HepG2 (cell line): ENCODE measurements around the gene MFRP. TPM values are rescaled to one million over a fixed set of nuclear protein-coding genes. Genes with fewer than 3 reads are reported as not detected.

Source experiments
- DMAP1 ChIP-seq: IDR thresholded peaks from 2 replicates; pipeline ENCODE4 v1.6.1; 2016
- DNMT1 ChIP-seq: sonication (generic); formaldehyde crosslinking; IDR thresholded peaks from 2 replicates; pipeline ENCODE4 v1.5.1; 2020; ENCODE audit warnings: mild to moderate bottlenecking, missing genetic modification reagents
- ELF1 ChIP-seq: sonication (generic); formaldehyde crosslinking; IDR thresholded peaks from 2 replicates; pipeline ENCODE4 v1.4.0; 2020; ENCODE audit warnings: missing genetic modification reagents
- FOXK1 ChIP-seq: sonication (generic); formaldehyde crosslinking; IDR thresholded peaks from 2 replicates; pipeline ENCODE4 v1.4.0; 2020; ENCODE audit warnings: low read depth, missing genetic modification reagents, borderline replicate concordance
- HOXA3 ChIP-seq: sonication (generic); formaldehyde crosslinking; IDR thresholded peaks from 2 replicates; pipeline ENCODE4 v1.5.0; 2020; ENCODE audit warnings: missing genetic modification reagents
- LCORL ChIP-seq, 2 experiments: fragments of 450-650 bp in 1 of 2; sonication (generic) in 1 of 2; formaldehyde crosslinking in 1 of 2; IDR thresholded peaks; 2 replicates each; pipeline versions ENCODE4 v1.5.0 to v1.6.1; 2017 to 2020; ENCODE audit warnings: antibody characterized with exemption in 1 of 2, missing genetic modification reagents in 1 of 2
- NR2F6 ChIP-seq, 2 experiments: IDR thresholded peaks; 2 replicates each; pipeline ENCODE4 v1.6.1; 2016; ENCODE audit warnings: antibody characterized with exemption in 1 of 2, mild to moderate bottlenecking in 1 of 2
- POLR2AphosphoS5 ChIP-seq: IDR thresholded peaks from 2 replicates; pipeline ENCODE4 v1.6.1; 2012; ENCODE audit warnings: low read depth, low read length
- REPIN1 ChIP-seq: sonication (generic); formaldehyde crosslinking; IDR thresholded peaks from 2 replicates; pipeline ENCODE4 v1.8.0; 2022; ENCODE audit warnings: missing genetic modification reagents, low read depth, mild to moderate bottlenecking, borderline replicate concordance
- SAFB2 ChIP-seq: sonication (generic); formaldehyde crosslinking; IDR thresholded peaks from 2 replicates; pipeline ENCODE4 v1.5.1; 2020; ENCODE audit warnings: missing genetic modification reagents, low read depth, mild to moderate bottlenecking, borderline replicate concordance
- SRY ChIP-seq: sonication (generic); formaldehyde crosslinking; IDR thresholded peaks from 2 replicates; pipeline ENCODE4 v1.8.0; 2022; ENCODE audit warnings: mild to moderate bottlenecking, missing genetic modification reagents
- ZFX ChIP-seq: sonication (generic); formaldehyde crosslinking; IDR thresholded peaks from 2 replicates; pipeline ENCODE4 v1.4.0; 2020; ENCODE audit warnings: mild to moderate bottlenecking, low read depth, missing genetic modification reagents, moderate library complexity
- ZMYM3 ChIP-seq: sonication (generic); formaldehyde crosslinking; IDR thresholded peaks from 2 replicates; pipeline ENCODE4 v1.5.1; 2020; ENCODE audit warnings: mild to moderate bottlenecking, missing genetic modification reagents
- ZNF143 ChIP-seq: sonication (generic); formaldehyde crosslinking; IDR thresholded peaks from 2 replicates; pipeline ENCODE4 v1.4.0; 2020; ENCODE audit warnings: missing genetic modification reagents
- ZNF263 ChIP-seq: sonication (generic); formaldehyde crosslinking; IDR thresholded peaks from 2 replicates; pipeline ENCODE4 v1.4.0; 2020; ENCODE audit warnings: missing genetic modification reagents
- ZNF280B ChIP-seq: sonication (generic); formaldehyde crosslinking; IDR thresholded peaks from 2 replicates; pipeline ENCODE4 v1.5.0; 2020; ENCODE audit warnings: missing genetic modification reagents, mild to moderate bottlenecking, borderline replicate concordance
- ZNF33B ChIP-seq: sonication (generic); formaldehyde crosslinking; IDR thresholded peaks from 2 replicates; pipeline ENCODE4 v1.5.1; 2020; ENCODE audit warnings: mild to moderate bottlenecking, missing genetic modification reagents
- ZNF407 ChIP-seq: sonication (generic); formaldehyde crosslinking; IDR thresholded peaks from one replicate; pipeline ENCODE4 v1.5.1; 2020; ENCODE audit warnings: mild to moderate bottlenecking, missing genetic modification reagents; ENCODE audit errors: not compliant biosample characterization
- polyA plus RNA-seq, 8 experiments: library from polyadenylated mRNA; depleted of rRNA in 3 of 8; stranded (reverse) in 7 of 8; unstranded in 1 of 8; fragments of >200 nt; fragmentation: Illumina TruSeq in 4 of 8; extraction: Trizol in 4 of 8; gene quantifications; 2 replicates each; pipeline versions ENCODE4 v1.2.1 to v1.2.3, GENCODE V29; 2011 to 2016; ENCODE audit warnings: low read depth in 4 of 8, missing spikeins in 1 of 8, mixed read lengths in 1 of 8; ENCODE audit not compliant: insufficient read depth in 1 of 8
- total RNA-seq, 5 experiments: library from RNA; depleted of rRNA; stranded (reverse); fragments of >200 nt; fragmentation: Illumina TruSeq; extraction: Trizol; gene quantifications; 2 replicates each; pipeline ENCODE4 v1.2.3, GENCODE V29; 2016; ENCODE audit warnings: low read depth in 1 of 5

MFRP gene
- total and polyA plus RNA-seq, 2 of the 13 experiments (the other 11 are each of a cell fraction or from before 2014, with no cell fraction given), result not detected

- TF ChIP-seq ELF1 (CRISPR knock-in tag) (peak; percentile 45; the same call in 1 of the 2 replicates), ZFX (peak; percentile 37), REPIN1 (CRISPR knock-in tag) (no peak), DMAP1 (CRISPR knock-in tag) (peak; percentile 31; the same call in 1 of the 2 replicates), ZNF407 (CRISPR knock-in tag) (peak; percentile 59), SRY (CRISPR knock-in tag) (0 out of 2 replicates have a peak, but pooled peaks have one; percentile 29), LCORL (IDR thresholded peaks at IDR 0.05) (no peak), LCORL (CRISPR knock-in tag; IDR thresholded peaks at IDR 0.05) (peak; percentile 58; the same call in 1 of the 2 replicates), ZNF143 (CRISPR knock-in tag) (no peak), ZMYM3 (CRISPR knock-in tag) (no peak), ZNF280B (CRISPR knock-in tag) (peak; percentile 72; the same call in 1 of the 2 replicates), SAFB2 (CRISPR knock-in tag) (no peak), ZNF263 (no peak), HOXA3 (CRISPR knock-in tag) (0 out of 2 replicates have a peak, but pooled peaks have one; percentile 21), FOXK1 (CRISPR knock-in tag) (no peak), DNMT1 (no peak), POLR2AphosphoS5 (0 out of 2 replicates have a peak, but pooled peaks have one; percentile 28), ZNF33B (0 out of 2 replicates have a peak, but pooled peaks have one; percentile 15), NR2F6 (IDR thresholded peaks at IDR 0.05) (no peak), NR2F6 (CRISPR knock-in tag; IDR thresholded peaks at IDR 0.05) (0 out of 2 replicates have a peak, but pooled peaks have one; percentile 16)
Measured at GRCh38 chr11:119380160-119380826, 33.8 kb upstream of the MFRP start (continued).
